ENCODE data around the gene SYTL3. TPM values are rescaled to one million over a fixed set of nuclear protein-coding genes. Genes with fewer than 3 reads are reported as not detected.

Gene SYTL3
- total RNA-seq, 6 experiments from 2014 or later, result 3.1 to 5.7 (median 3.9) TPM

- H3K4me3 Mint-ChIP-seq, result no peak overlapping the region
- no peaks in the 10 kb centered on the region for H3K9me3 Mint-ChIP-seq
- no peak overlapping the region for H3K27ac Mint-ChIP-seq
- H3K4me1 Mint-ChIP-seq (ENCODE audit: low read depth), result peaks cover 58% of the 10 kb centered on the region
- no peak for TF ChIP-seq CTCF (IDR thresholded peaks at IDR 0.05)
- H3K27me3 Mint-ChIP-seq (ENCODE audit: insufficient read depth), result peaks cover 8% of the 10 kb centered on the region
- DNase-seq, result no peak
- H3K36me3 Mint-ChIP-seq (ENCODE audit: low read depth), result peaks cover 38% of the 10 kb centered on the region
These were observed 158.6 kb downstream of the SYTL3 start for GRCh38 chr6:158808442-158808833.

GRCh38 chr6:158808941-158809678 lies 159.3 kb downstream of the SYTL3 start:
- Mint-ChIP-seq H3K36me3 (ENCODE audit: low read depth) (peaks cover 42% of the 10 kb centered on the region), H3K27ac (peak overlapping the region; percentile 37), H3K9me3 (no peaks in the 10 kb centered on the region), H3K4me3 (no peak overlapping the region), H3K27me3 (ENCODE audit: insufficient read depth) (peaks cover 8% of the 10 kb centered on the region), H3K4me1 (ENCODE audit: low read depth) (peaks cover 58% of the 10 kb centered on the region)
- DNase-seq, result no peak
- no peak for TF ChIP-seq CTCF (IDR thresholded peaks at IDR 0.05)

DNA sequence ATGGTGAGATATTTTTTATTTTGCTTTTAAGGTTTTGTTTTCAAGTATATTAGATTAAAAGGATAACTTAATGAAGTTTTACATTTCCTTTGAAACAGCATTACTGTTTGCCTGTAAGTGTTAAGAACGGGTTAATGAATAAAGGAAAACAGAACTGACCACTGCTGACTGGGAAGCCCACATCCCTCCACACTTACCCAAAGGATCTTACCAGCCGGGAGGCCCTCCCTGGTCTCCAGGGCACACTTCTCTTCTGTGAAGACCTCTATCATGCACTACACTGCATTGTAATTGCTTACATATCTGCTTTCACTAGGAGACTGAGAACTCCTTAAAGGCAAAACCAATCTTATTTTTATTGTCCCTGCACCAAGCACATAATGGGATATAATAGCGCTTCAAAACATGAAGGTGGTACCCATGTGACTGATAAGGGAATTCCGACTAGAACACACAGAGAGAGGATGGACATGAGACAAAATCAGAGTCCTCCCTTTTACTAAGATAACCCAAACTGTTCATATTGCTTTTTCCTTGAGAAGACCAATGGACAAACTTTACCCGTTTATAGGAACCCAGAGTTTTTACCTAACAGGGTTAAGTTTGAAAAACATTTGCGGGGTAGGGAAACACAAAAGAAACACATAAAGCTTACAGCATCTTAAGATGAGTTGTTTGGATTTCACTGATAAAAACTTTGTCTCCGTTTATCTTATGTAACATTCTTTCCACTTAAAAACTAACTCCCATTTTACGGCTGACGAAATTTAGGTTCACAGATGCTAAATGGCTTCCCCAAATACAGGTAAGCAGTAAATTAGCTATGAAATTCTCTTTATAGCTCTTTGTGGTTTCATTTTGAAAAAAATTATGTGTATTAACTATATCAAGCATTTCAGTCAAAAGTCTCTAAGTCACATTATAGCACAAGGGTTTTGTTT lies 160.6 kb downstream of the SYTL3 start:
- no peaks in the 10 kb centered on the region for H3K9me3 Mint-ChIP-seq
- H3K27ac Mint-ChIP-seq, result peak overlapping the region; percentile 48; the same call in 1 of the 2 replicates
- TF ChIP-seq CTCF (IDR thresholded peaks at IDR 0.05), result no peak
- peaks cover 55% of the 10 kb centered on the region for H3K36me3 Mint-ChIP-seq (ENCODE audit: low read depth)
- no peak for DNase-seq
- H3K27me3 Mint-ChIP-seq (ENCODE audit: insufficient read depth), result peaks cover 8% of the 10 kb centered on the region
- H3K4me3 Mint-ChIP-seq, result no peak overlapping the region
- H3K4me1 Mint-ChIP-seq (ENCODE audit: low read depth), result peaks cover 60% of the 10 kb centered on the region

DNA sequence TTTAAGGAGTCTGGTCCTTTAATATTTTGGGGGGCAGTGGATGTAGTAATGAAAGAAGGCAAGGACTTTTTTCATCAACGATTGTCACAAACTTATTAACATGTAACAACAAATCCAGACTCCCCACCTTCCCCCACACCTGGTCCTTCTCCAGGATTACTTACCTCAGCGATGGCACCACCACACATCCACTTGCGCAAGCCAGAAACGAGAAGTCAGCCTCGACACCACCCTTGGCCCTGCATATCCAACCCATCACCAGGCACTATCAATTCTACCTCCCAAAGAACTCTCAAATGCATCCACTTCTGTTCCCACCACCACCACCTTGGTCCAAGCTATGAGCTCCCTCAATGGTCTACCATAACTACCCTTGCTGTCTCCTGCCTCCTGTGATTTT lies 162.8 kb downstream of the SYTL3 start:
- Mint-ChIP-seq H3K4me1 (ENCODE audit: low read depth) (peaks cover 66% of the 10 kb centered on the region), H3K27me3 (ENCODE audit: insufficient read depth) (peaks cover 5% of the 10 kb centered on the region), H3K9me3 (no peaks in the 10 kb centered on the region), H3K27ac (peak overlapping the region; percentile 60), H3K4me3 (no peak overlapping the region), H3K36me3 (ENCODE audit: low read depth) (peaks cover 63% of the 10 kb centered on the region)
- no peak for DNase-seq
- TF ChIP-seq CTCF (IDR thresholded peaks at IDR 0.05), result no peak

DNA sequence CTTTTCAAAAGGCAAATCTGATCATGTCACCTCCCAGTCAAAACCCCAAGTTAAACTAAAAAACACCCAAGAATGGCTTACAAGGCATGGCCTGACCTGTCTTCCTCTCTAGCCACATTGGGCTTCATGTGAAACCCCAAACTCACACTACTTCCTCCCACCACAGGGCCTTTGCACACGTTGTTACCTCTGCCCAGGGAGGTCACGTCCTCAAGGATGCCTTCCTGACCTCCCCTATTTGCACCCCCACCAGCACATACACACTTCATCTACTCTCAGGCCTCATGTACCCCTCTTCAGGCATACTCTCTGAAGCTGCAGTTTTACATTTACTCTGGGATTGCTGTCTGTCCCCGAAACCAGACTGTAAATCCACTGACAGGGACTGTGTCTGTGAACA lies 163.2 kb downstream of the SYTL3 start:
- H3K36me3 Mint-ChIP-seq (ENCODE audit: low read depth), result peaks cover 63% of the 10 kb centered on the region
- H3K4me1 Mint-ChIP-seq (ENCODE audit: low read depth), result peaks cover 70% of the 10 kb centered on the region
- H3K4me3 Mint-ChIP-seq, result no peak overlapping the region
- H3K9me3 Mint-ChIP-seq, result no peaks in the 10 kb centered on the region
- no peak for TF ChIP-seq CTCF (IDR thresholded peaks at IDR 0.05)
- H3K27ac Mint-ChIP-seq, result peak overlapping the region; percentile 60
- no peak for DNase-seq
- H3K27me3 Mint-ChIP-seq (ENCODE audit: insufficient read depth), result peaks cover 7% of the 10 kb centered on the region

Small RNA genes lying within 50 kb of the gene (microRNA-seq; reads per million reads assigned to microRNA genes)
- not detected for gene MIR3918
- gene MIR7161, result not detected

Other genes starting within 250 kb of the SYTL3 start
- gene TMEM181, start 90.0 kb upstream of the SYTL3 start, total RNA-seq (2021; fragmentation: NEBNext Ultra II Directional; extraction: Animal tissue kit (Norgen Biotek cat#: 25700)), result 10 to 100 TPM; 25.8 to 37.8 (median 30.1) TPM
- gene DYNLT1, start 5.3 kb upstream of the SYTL3 start, total RNA-seq (2021; fragmentation: NEBNext Ultra II Directional; extraction: Animal tissue kit (Norgen Biotek cat#: 25700)), result 100 to 1,000 TPM; 163 to 185 (median 170) TPM
- 100 to 1,000 TPM; 118 to 183 (median 178) TPM for gene EZR, start 169.3 kb downstream of the SYTL3 start, total RNA-seq (2021; fragmentation: NEBNext Ultra II Directional; extraction: Animal tissue kit (Norgen Biotek cat#: 25700))

All from HFFc6 (cell line).